Effector CD4-positive, alpha-beta T cell (primary cell): ENCODE measurements around the gene PHACTR3.

Experiments used
- DNase-seq: peaks from one replicate; pipeline ENCODE4 v3.0.0-alpha.2; 2020

Gene PHACTR3

DNA sequence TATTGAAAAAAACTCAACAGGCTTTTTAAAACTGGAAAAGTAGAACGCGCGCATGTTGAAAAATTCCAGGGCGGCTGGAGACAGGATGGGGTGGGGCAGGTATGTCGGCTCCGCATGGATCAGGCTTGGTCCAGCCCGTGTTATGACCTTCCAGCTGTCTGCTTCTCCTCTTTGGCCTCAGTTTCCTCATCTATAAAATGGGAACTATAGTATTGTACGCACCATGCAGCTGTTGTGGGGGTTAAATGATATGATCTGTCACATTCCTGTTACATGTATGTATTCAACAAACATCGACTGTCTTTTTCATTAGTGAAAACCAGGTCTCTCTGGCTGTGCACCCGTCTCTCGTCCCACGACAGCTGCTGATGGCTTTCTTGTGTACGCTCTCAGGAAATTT, 18.8 kb downstream of the PHACTR3 start:
- DNase-seq = no peak

DNA sequence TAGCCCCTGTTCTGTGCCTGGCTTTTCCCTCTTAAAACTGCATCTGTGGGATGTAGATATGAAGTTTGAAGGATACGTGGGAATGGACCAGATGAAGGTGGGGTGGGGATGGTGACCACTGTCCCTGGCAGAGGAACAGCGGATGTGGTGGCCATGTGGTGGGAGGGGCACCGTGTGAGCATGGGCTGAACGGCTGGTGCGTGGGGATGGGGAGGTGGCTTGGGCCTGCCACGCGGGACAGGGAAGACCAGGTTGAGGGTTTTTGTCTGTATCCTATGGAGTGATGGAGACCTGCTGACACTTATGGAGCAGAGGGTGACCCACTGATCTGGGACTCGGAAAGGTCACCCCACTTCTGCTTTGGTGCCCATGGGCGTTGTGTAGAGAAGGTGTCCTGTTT, 19.2 kb downstream of the PHACTR3 start:
- DNase-seq = no peak

DNA sequence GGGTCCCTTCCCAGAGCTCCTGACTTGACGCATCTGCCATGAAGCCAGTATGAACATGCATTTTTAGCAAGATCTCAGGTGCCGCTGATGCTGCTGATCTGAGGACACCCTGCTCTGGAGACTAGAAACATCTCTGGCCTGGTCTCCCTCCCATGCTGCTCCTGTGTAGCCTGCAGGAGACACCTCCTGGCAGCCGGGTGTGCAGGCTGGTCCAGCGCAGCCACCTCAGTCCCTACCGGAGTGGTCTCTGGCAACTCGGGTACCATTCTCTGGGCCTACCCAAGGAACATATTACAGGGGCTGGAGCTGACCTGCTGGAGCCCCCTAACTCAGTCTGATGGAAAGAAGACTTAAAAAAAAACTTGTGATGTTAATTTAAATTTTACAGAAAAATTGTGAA, 20.1 kb downstream of the PHACTR3 start:
- no peak for DNase-seq

- no peak for DNase-seq
Observed at GRCh38 chr20:59625214-59625922, 21.0 kb downstream of the PHACTR3 start.

GRCh38 chr20:59627298-59627697, 23.0 kb downstream of the PHACTR3 start:
- DNase-seq = no peak

DNA sequence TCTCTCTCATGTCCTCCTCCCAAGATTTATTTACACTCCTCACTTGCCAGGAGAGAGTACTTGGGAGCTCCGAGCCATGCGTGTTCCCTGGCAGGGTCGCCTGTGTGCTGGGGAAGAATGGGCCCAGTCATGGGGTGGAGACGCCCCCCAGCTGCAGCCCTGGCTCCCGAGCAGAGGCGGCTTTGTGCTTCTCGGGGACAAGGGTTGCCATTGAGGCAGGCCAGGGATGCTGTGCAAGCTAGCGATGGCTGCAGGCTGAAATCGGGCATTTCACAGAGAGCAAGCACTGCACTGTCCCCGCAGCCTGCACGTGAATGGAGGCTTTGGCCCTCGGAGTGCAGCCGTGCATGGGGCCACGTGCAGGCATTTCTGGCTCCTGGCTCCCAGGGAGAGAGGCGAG, 23.8 kb downstream of the PHACTR3 start:
- no peak for DNase-seq

- DNase-seq = no peak
Observed at GRCh38 chr20:59629141-59630045, 25.1 kb downstream of the PHACTR3 start.

DNA sequence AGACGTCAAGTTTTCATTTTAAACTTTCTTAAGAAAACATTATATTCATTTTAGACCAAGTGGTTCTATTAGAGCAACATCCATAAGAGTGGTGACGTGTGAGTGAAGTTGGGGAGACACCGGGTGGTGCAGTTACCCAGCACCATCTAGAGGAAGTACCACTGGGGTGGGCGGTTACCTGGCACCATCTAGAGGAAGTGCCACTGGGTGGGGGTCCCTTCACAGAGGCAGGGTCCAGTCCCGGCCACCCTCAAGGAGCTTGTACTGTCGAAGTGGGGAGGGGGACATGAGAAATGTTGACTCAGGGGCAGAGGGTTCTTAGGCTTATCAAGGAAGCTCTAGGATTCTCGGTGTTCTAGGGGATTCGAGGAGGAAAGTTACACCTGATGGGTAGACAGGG, 26.2 kb downstream of the PHACTR3 start:
- DNase-seq = no peak

GRCh38 chr20:59631751-59632540, 27.6 kb downstream of the PHACTR3 start:
- DNase-seq = no peak

DNA sequence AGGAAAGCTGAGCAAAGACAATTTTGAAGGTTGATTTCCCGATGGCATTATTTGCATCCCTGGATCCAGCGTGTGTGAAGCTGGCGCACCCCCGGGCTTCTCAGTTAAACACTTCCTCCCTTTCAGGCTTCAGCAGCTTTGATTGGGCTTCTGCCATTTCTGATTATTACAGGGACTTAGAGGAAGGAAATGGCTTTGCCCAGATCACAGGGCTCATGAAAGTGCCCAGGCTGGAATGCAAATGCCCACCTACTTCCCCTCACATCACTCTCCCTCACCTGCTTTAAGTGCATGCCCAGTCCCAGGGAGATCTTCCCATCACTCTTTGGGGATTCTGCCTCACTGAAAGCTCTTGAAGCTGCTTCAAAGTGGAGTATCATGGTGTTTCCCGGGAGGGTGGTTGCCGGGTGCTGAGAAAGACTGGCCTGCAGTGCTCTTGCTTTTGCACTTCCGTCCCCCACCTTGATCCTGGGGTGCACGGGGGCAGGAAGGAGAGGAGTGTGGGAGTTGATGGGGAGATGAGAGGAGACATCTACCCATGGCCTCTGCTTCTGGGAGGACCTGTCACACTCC, 28.3 kb downstream of the PHACTR3 start:
- DNase-seq = no peak

GRCh38 chr20:59633656-59634251, 29.4 kb downstream of the PHACTR3 start:
- DNase-seq = no peak

- DNase-seq = no peak
Observed at GRCh38 chr20:59634435-59635005, 30.2 kb downstream of the PHACTR3 start.

GRCh38 chr20:59636766-59637370, 32.5 kb downstream of the PHACTR3 start:
- DNase-seq = no peak

DNA sequence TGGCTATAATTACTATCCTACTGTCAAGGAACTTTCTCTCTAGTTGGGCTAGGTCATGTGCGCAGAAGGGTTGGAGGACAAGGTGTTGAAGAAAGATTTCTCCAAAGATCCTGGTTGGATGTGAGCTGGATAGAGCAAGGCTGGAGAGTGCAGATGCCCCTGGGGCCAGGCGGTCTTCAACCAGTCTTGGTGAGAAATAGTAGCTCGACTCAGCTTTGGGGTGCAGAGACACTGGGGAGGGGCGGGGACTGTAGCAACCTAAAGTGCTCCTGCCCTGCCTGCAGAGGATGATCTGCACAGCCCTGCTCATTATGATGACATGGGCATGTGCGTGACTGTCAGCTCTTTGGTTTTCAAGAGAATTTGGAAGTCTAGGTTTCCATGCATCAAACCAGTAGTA, 35.9 kb downstream of the PHACTR3 start:
- DNase-seq = no peak

DNA sequence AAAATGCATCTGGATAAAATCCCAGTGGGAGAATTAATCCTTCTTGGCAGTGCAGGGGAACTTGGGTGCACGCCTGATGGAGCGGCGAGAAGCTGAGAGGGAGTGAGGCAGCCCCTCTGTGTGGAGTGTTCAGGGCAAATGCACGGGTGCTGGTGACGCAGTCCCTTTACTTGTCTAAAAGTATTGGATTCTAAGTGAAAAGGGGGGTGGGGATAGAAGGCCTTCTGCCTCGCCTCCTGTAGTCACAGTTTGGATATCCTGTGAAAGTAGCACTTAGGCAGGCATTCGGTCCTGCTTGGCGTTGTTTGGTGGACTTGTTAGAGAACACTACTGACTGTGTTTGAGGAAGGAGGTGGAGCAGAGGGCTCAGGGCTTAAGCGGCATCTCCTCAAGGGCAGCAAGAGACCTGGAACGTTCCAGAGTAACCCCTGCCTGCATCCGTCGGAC, 39.3 kb downstream of the PHACTR3 start:
- DNase-seq = no peak

GRCh38 chr20:59644371-59644939, 40.1 kb downstream of the PHACTR3 start:
- DNase-seq = no peak

DNA sequence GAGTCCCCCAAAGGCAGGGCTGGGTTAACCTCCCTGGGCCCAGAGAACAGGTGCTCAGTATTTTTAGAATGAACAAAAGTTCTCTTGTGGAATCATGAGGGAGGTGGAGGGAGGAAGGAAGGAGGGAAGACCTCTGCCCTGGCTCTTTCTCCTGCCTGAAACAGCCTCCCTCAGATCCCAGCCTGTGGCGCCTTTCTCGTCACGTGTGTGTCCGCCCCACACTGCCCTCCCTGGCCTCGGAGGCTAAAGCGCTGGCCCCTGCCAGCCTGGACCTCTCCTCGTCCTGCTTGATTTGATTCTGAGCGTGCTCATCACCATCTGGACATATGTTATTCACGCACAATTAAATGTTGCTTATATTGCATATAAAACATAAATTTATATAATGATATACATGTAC, 40.9 kb downstream of the PHACTR3 start:
- DNase-seq = no peak

- no peak for DNase-seq
Observed at GRCh38 chr20:59645761-59646171, 41.4 kb downstream of the PHACTR3 start.

DNA sequence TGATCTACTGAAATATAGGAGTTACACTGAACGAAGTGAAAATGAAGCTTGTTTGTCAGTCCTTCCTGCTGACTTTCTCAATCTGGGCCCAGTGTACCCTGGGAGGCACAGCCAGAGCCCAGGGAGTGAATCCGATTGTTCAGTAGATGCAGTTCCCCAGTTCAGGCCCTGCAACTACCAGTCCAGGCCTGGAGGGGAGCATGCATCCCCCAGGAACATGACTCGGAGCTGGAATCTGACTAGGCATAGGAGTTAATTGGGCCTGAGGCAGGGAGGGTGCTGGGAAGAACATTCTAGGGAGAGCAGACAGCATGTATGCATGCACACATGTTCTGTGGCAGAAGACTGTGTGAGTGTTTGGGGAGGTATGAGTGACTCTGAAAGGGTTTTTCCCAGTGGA, 42.1 kb downstream of the PHACTR3 start:
- no peak for DNase-seq

- DNase-seq = no peak
Observed at GRCh38 chr20:59647271-59647670, 42.9 kb downstream of the PHACTR3 start.

DNA sequence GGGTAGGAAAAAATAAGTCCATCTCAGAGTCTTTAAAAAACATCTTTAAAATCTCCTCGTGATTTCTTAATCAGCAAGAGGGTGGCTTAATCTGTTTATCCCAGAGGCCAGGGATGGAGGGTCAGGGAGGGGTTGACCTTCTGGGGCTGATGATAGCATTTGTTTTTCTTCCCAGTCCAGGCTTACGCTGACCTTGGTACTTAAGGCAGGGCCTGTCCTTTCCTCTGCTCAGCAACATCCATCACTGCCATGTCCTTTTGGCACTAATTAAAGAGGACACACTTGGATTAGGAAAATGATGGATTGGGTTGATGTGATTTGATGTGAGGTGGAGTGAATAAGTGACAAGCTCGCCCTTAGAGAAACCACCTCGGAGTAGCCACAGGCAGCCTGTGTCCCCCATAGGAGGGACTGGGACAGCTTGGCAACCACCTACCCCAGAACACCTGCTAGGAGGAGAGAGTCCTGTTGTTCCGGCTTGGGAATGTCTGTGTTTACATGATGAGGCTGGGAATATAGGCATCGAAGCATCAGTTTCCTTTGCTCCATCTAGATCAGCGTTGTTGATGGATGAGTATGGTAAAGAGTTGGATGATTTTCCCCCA, 44.2 kb downstream of the PHACTR3 start:
- DNase-seq = no peak
